Osteoblast (primary cell): ENCODE results near the gene ANKRD26. TPM values are rescaled to one million over a fixed set of nuclear protein-coding genes. Genes with fewer than 3 reads are reported as not detected.

Experiments used
- DNase-seq: peaks from one replicate; pipeline ENCODE4 v3.0.0; 2011; ENCODE audit warnings: low spot score, mixed read lengths; ENCODE audit not compliant: insufficient read length; ENCODE audit errors: missing footprints
- H2AFZ ChIP-seq: 2 replicates; pipeline ENCODE4 v1.6.0; 2011; ENCODE audit warnings: mild to moderate bottlenecking, low read length
- H3K27ac ChIP-seq: 2 replicates; pipeline ENCODE4 v1.5.1; 2011; ENCODE audit warnings: mild to moderate bottlenecking, low read depth, low read length, moderate library complexity
- H3K27me3 ChIP-seq: 2 replicates; pipeline ENCODE4 v1.6.0; 2012; ENCODE audit warnings: mild to moderate bottlenecking, control low read depth, inconsistent platforms, low read length, moderate library complexity; ENCODE audit not compliant: insufficient read depth
- H3K36me3 ChIP-seq: 2 replicates; pipeline ENCODE4 v1.5.1; 2011; ENCODE audit warnings: mild to moderate bottlenecking, low read length, control low read depth, moderate library complexity; ENCODE audit not compliant: insufficient read depth
- H3K4me1 ChIP-seq: 2 replicates; pipeline ENCODE4 v1.5.1; 2011; ENCODE audit warnings: mild to moderate bottlenecking, low read length, control low read depth, moderate library complexity; ENCODE audit not compliant: insufficient read depth
- H3K4me2 ChIP-seq: 2 replicates; pipeline ENCODE4 v1.6.0; 2011; ENCODE audit warnings: mild to moderate bottlenecking, low read length; ENCODE audit not compliant: insufficient read depth
- H3K4me3 ChIP-seq: fragments of 200-600 bp; sonication (generic); 3 replicates; pipeline ENCODE4 v1.5.1; 2012; ENCODE audit warnings: mild to moderate bottlenecking, low read length, inconsistent platforms; ENCODE audit not compliant: insufficient read depth
- H3K79me2 ChIP-seq: 2 replicates; pipeline ENCODE4 v1.6.0; 2012; ENCODE audit warnings: mild to moderate bottlenecking, low read length, control low read depth, inconsistent platforms; ENCODE audit not compliant: insufficient read depth
- H3K9me3 ChIP-seq: 2 replicates; pipeline ENCODE4 v1.5.1; 2011; ENCODE audit warnings: low read depth, low read length, control low read depth
- H4K20me1 ChIP-seq: 2 replicates; pipeline ENCODE4 v1.6.0; 2012; ENCODE audit warnings: mild to moderate bottlenecking, low read length, control low read depth; ENCODE audit not compliant: insufficient read depth
- total RNA-seq: library from RNA; depleted of rRNA; stranded (reverse); fragments of >200 nt; gene quantifications from 2 replicates; pipeline ENCODE4 v1.2.3, GENCODE V29; 2012
- TF ChIP-seq, protein P1 (sequence below): IDR thresholded peaks from 2 replicates; pipeline ENCODE4 v1.5.1; 2011; ENCODE audit warnings: mild to moderate bottlenecking, low read depth, low read length, moderate library complexity; ENCODE audit errors: extremely low read depth

Gene ANKRD26
- total RNA-seq, 1 donor = 10.9 TPM

GRCh38 chr10:27138277-27138676 is 38.0 kb upstream of the ANKRD26 start:
- Histone ChIP-seq H3K9me3 (no peaks in the 10 kb centered on the region), H2AFZ (no peak overlapping the region), H3K27ac (no peak overlapping the region), H3K79me2 (peaks cover 18% of the 10 kb centered on the region), H3K4me2 (no peak overlapping the region), H3K36me3 (peaks cover 68% of the 10 kb centered on the region), H3K27me3 (no peaks in the 10 kb centered on the region), H3K4me3 (no peak overlapping the region), H3K4me1 (no peaks in the 10 kb centered on the region), H4K20me1 (no peaks in the 10 kb centered on the region)
- DNase-seq = no peak
- TF ChIP-seq, protein P1, sequence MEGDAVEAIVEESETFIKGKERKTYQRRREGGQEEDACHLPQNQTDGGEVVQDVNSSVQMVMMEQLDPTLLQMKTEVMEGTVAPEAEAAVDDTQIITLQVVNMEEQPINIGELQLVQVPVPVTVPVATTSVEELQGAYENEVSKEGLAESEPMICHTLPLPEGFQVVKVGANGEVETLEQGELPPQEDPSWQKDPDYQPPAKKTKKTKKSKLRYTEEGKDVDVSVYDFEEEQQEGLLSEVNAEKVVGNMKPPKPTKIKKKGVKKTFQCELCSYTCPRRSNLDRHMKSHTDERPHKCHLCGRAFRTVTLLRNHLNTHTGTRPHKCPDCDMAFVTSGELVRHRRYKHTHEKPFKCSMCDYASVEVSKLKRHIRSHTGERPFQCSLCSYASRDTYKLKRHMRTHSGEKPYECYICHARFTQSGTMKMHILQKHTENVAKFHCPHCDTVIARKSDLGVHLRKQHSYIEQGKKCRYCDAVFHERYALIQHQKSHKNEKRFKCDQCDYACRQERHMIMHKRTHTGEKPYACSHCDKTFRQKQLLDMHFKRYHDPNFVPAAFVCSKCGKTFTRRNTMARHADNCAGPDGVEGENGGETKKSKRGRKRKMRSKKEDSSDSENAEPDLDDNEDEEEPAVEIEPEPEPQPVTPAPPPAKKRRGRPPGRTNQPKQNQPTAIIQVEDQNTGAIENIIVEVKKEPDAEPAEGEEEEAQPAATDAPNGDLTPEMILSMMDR = no peak

DNA sequence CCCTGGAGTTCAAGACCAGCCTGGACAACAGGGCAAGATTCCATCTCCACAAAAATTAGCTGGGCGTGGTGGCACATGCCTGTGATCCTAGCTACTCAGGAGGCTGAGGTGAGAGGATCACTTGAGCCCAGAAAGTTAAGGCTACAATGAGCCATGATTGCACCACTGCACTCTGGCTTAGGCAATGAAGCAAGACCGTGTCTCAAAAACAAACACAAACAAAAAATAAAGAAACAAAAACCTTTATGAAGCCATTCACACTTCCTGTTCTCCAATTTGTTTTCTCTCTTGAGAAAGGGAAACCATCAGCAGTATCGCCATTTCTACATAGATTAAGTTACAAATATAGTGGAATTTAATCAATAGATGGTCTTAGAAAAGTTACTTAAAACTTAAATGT is 34.1 kb upstream of the ANKRD26 start:
- Histone ChIP-seq H3K27ac (no peak overlapping the region), H3K36me3 (peaks cover 67% of the 10 kb centered on the region), H3K4me3 (no peak overlapping the region), H3K9me3 (no peaks in the 10 kb centered on the region), H3K4me2 (no peak overlapping the region), H2AFZ (no peak overlapping the region), H3K79me2 (peaks cover 7% of the 10 kb centered on the region), H3K27me3 (no peaks in the 10 kb centered on the region), H3K4me1 (no peaks in the 10 kb centered on the region), H4K20me1 (no peaks in the 10 kb centered on the region)
- DNase-seq = no peak
- TF ChIP-seq, protein P1 = no peak

- peaks cover 34% of the 10 kb centered on the region for H3K36me3 ChIP-seq
- no peaks in the 10 kb centered on the region for H3K9me3 ChIP-seq
- no peak overlapping the region for H3K27ac ChIP-seq
- no peaks in the 10 kb centered on the region for H3K4me1 ChIP-seq
- no peak overlapping the region for H3K4me2 ChIP-seq
- H3K4me3 ChIP-seq = no peak overlapping the region
- H2AFZ ChIP-seq = no peak overlapping the region
- no peaks in the 10 kb centered on the region for H3K79me2 ChIP-seq
- H4K20me1 ChIP-seq = no peaks in the 10 kb centered on the region
- H3K27me3 ChIP-seq = no peaks in the 10 kb centered on the region
- TF ChIP-seq, protein P1 = no peak
- DNase-seq = no peak
These were observed 7.9 kb upstream of the ANKRD26 start for GRCh38 chr10:27108165-27108564.

GRCh38 chr10:27104919-27105318 is 4.6 kb upstream of the ANKRD26 start:
- H3K4me3 ChIP-seq = no peak overlapping the region
- no peak overlapping the region for H3K4me2 ChIP-seq
- no peaks in the 10 kb centered on the region for H4K20me1 ChIP-seq
- peaks cover 1% of the 10 kb centered on the region for H3K79me2 ChIP-seq
- H3K27me3 ChIP-seq = no peaks in the 10 kb centered on the region
- TF ChIP-seq, protein P1 = no peak
- H3K36me3 ChIP-seq = peaks cover 4% of the 10 kb centered on the region
- no peak for DNase-seq
- H2AFZ ChIP-seq = no peak overlapping the region
- no peak overlapping the region for H3K27ac ChIP-seq
- no peaks in the 10 kb centered on the region for H3K9me3 ChIP-seq
- H3K4me1 ChIP-seq = peaks cover 6% of the 10 kb centered on the region
